22Rv1 (cell line): ENCODE measurements around the gene TRIO.

ENCODE experiments used
- H3K27ac ChIP-seq: fragments of 450-650 bp; 2 replicates; pipeline ENCODE4 v1.5.1; 2017
- CTCF ChIP-seq: fragments of 450-650 bp; IDR thresholded peaks from 2 replicates; pipeline ENCODE4 v1.5.1; 2017; ENCODE audit warnings: mild to moderate bottlenecking
- ZFX ChIP-seq: fragments of 450-650 bp; IDR thresholded peaks from 2 replicates; pipeline ENCODE4 v1.6.1; 2017; ENCODE audit warnings: antibody characterized with exemption, borderline replicate concordance

The TRIO gene

GRCh38 chr5:14123974-14124482, 19.1 kb upstream of the TRIO start:
- TF ChIP-seq CTCF (no peak), ZFX (no peak)
- H3K27ac ChIP-seq = no peak overlapping the region

GRCh38 chr5:14125262-14125661, 17.9 kb upstream of the TRIO start:
- no peak for TF ChIP-seq ZFX
- TF ChIP-seq CTCF = no peak

GRCh38 chr5:14127587-14127986, 15.6 kb upstream of the TRIO start:
- no peak overlapping the region for H3K27ac ChIP-seq
- TF ChIP-seq ZFX = no peak
- no peak for TF ChIP-seq CTCF

More at GRCh38 chr5:14125262-14125661, 17.9 kb upstream of the TRIO start:
- no peak overlapping the region for H3K27ac ChIP-seq

GRCh38 chr5:14128079-14128478, 15.1 kb upstream of the TRIO start:
- TF ChIP-seq CTCF (no peak), ZFX (no peak)

GRCh38 chr5:14129123-14129522, 14.0 kb upstream of the TRIO start:
- TF ChIP-seq ZFX (no peak), CTCF (no peak)
- no peak overlapping the region for H3K27ac ChIP-seq

More at GRCh38 chr5:14128079-14128478, 15.1 kb upstream of the TRIO start:
- no peak overlapping the region for H3K27ac ChIP-seq

- no peak overlapping the region for H3K27ac ChIP-seq
- no peak for TF ChIP-seq ZFX
- no peak for TF ChIP-seq CTCF
These were observed 11.2 kb upstream of the TRIO start for GRCh38 chr5:14131855-14132503.

- TF ChIP-seq ZFX (no peak), CTCF (no peak)
- H3K27ac ChIP-seq = no peak overlapping the region
These were observed 9.7 kb upstream of the TRIO start for GRCh38 chr5:14133394-14133793.
